GM12875 (cell line): ENCODE measurements around the gene PATZ1.
"Not testable (repeated sequence)": the region's sequence is repeated elsewhere in the genome, so short reads cannot be mapped to it uniquely, and the experiment has no call there.

ENCODE experiments used
- H3K4me3 ChIP-seq: one replicate; pipeline ENCODE4 v1.5.1; 2011; ENCODE audit warnings: low read depth, low read length, control low read depth
- TF ChIP-seq, protein P1 (sequence below): IDR thresholded peaks from 2 replicates; pipeline ENCODE4 v1.5.1; 2011; ENCODE audit warnings: low read depth, mild to moderate bottlenecking, control low read depth, inconsistent platforms, low read length, moderate library complexity, borderline replicate concordance; ENCODE audit not compliant: insufficient read depth

The PATZ1 gene

GRCh38 chr22:31327806-31328543 is 18.2 kb downstream of the PATZ1 start:
- TF ChIP-seq, protein P1, sequence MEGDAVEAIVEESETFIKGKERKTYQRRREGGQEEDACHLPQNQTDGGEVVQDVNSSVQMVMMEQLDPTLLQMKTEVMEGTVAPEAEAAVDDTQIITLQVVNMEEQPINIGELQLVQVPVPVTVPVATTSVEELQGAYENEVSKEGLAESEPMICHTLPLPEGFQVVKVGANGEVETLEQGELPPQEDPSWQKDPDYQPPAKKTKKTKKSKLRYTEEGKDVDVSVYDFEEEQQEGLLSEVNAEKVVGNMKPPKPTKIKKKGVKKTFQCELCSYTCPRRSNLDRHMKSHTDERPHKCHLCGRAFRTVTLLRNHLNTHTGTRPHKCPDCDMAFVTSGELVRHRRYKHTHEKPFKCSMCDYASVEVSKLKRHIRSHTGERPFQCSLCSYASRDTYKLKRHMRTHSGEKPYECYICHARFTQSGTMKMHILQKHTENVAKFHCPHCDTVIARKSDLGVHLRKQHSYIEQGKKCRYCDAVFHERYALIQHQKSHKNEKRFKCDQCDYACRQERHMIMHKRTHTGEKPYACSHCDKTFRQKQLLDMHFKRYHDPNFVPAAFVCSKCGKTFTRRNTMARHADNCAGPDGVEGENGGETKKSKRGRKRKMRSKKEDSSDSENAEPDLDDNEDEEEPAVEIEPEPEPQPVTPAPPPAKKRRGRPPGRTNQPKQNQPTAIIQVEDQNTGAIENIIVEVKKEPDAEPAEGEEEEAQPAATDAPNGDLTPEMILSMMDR: no peak
- H3K4me3 ChIP-seq: no peak overlapping the region

DNA sequence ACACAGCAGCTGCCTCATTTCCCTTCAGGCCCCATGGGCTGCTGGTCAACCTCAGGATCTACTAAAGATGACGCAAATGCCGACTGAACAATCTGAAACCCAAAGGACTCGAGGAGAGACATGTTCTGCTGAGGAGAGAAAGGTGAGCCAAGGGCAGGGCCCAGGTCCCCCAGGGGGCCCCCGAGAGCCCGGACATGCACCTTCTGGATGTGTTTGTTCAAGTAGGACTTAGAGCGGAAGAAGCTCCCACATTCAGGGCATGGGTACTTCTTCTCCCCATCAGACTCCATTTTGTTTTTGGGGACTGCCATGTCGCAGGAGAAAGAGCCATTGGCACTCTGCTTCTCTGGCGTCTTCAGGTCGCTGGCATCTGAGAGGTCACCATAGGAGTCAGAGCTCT is 19.3 kb downstream of the PATZ1 start:
- TF ChIP-seq, protein P1: no peak
- H3K4me3 ChIP-seq: no peak overlapping the region

- TF ChIP-seq, protein P1: no peak
- H3K4me3 ChIP-seq: no peak overlapping the region
Observed at GRCh38 chr22:31323578-31324550, 22.3 kb downstream of the PATZ1 start.

- no peak overlapping the region for H3K4me3 ChIP-seq
- TF ChIP-seq, protein P1: no peak
Observed at GRCh38 chr22:31321421-31321820, 24.7 kb downstream of the PATZ1 start.

GRCh38 chr22:31314220-31314619 is 31.9 kb downstream of the PATZ1 start:
- H3K4me3 ChIP-seq: not testable (repeated sequence)

- no peak overlapping the region for H3K4me3 ChIP-seq
- TF ChIP-seq, protein P1: peak; percentile 83
Observed at GRCh38 chr22:31313366-31314147, 32.6 kb downstream of the PATZ1 start.

GRCh38 chr22:31308181-31308580 is 38.0 kb downstream of the PATZ1 start:
- H3K4me3 ChIP-seq: no peak overlapping the region
- TF ChIP-seq, protein P1: no peak
